Measurements from ENCODE around the gene NPLOC4.

The NPLOC4 gene

DNA sequence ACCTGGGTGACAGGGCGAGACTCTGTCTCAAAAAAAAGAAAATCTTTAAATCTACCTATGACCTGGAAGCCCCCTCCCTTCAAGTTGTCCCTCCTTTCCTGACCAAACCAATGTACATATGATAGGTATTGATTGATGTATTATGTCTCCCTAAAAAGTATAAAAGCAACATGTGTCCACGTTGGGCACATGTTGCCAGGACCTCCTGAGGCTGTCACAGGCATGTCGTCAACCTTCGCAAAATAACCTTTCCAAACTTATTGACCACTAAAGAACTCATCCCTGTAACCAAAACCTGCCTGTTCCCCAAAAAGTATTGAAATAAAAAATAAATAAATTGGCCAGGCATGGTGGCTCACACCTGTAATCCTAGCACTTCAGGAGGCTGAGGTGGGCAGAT, 25.1 kb upstream of the NPLOC4 start:
- no peak for DNase-seq (ENCODE audit: low spot score)

DNA sequence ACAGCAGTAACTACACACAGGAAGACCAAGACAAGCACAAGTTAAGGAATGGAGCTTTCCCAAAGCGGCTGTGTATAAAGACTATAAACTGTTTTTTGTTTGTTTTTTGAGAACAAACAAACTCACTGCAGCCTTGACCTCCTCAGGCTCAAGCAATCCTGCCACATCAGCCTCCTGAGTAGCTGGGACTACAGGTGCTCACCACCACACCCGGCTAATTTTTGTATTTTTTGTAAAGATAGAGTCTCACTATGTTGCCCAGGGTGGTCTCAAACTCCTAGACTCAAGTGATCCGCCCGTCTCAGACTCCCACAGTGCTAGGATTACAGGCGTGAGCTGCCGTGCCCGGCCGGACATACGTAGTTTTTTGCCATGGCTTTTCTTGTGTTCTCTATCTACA, 23.5 kb upstream of the NPLOC4 start:
- DNase-seq (ENCODE audit: low spot score), result no peak

DNA sequence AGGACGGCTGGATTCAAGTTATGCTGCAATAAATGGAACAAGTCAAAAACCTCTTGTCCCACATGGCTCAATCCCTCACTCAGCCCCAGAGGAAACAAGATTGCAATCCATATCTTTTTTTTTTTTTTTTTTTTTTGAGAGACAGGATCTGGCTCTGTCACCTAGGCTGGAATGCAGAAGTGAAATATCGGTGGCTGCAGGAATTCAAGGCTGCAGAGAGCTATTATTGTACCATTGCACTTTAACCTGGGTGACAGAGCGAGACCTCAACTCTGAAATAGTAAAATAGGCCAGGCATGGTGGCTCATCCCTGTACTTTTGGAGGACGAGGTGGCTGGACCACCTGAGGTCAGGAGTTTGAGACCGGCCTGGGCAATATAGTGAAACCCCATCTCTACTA, 22.1 kb upstream of the NPLOC4 start:
- no peak for DNase-seq (ENCODE audit: low spot score)

DNA sequence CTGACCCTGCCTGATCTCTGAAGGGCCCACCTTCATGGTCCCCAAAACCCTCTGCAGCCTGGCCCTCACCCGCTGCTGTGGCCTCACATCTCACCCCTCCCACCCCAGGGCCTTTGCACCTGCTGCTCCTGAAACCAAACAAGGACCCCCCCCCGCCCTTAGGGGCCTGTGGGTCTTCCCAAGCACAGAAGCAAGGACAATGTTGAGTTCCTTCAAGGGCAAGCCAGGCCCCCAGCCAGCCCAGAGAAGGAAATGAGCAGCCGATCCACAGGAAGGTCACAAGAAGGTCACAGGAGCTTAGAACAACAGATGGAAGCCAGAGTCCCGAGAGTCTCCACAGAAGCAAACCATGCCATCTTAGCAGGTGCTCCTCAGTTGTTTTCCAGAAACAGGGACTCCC, 19.9 kb upstream of the NPLOC4 start:
- DNase-seq (ENCODE audit: low spot score), result no peak

DNA sequence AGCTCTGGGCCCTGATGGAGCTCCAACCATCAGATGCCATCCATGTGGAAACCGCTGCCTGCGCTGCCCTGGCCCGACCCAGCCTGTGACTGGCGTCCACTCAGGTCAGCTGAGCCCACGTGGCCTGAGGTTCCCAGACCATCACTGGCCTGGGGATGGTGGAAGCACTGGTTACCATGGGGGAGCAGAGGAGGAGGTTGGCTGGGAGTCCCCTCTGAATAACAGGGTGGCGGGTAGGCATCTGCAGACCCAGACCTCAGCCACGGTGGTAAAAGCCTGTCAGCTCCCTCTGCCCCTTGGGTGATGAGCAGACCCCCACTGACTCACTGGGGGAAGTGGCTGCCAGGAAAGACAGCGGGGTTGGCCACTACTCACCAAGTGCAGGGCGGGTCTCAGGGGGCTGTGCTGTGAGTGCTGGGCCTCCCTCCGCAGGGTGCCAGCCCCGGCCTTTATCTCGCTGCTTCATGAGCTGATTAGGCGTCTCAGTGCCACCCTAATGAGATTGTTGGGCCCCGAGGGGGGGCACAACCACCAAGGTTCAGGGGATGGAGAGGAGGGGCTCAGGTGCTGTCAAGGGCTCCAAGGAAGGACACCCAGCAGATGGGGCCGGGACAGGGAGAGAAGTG, 19.3 kb upstream of the NPLOC4 start, which contains the start of gene PDE6G:
TSS of gene PDE6G (minus strand) at position 425 of the 626 bp plus-strand sequence. CDS start 3,237 bp downstream, outside the sequence.
- no peak for DNase-seq (ENCODE audit: low spot score)

DNA sequence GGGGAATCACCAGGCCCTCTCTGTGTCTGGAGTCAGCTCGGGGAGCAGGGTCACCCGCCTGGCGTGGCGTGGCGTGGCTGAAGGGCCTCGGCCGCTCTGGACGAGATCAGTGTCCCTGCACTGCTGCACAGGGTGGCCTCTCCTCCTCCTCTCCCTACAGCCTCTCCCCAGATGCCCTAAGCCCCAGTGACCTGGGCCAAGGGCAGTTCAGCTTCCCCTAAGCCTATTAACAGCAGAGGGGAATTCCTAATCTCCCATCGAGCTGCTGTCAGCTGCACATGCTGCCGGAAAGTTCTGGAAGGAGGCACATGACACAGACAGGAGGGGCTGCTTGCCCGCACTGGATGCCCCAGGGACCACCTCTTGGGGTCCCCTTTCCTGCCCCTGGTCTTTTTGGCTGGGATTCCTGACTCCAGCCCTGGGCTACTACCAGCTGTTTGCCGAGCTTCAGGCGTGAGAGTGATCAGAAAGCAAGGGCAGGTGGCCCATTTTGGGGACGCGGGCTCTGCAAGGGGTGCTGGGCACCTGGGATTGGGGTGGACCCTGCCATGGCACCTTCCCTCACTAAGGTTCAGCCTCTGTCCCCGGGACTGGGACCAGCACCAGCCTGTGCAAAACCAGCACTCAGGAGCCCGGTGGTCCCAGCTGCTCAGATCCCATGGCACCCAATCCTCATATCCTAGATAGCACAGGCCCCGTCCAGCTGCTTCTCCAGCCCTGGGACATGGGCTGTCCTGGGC, 18.6 kb upstream of the NPLOC4 start:
- DNase-seq (ENCODE audit: low spot score), result no peak

DNA sequence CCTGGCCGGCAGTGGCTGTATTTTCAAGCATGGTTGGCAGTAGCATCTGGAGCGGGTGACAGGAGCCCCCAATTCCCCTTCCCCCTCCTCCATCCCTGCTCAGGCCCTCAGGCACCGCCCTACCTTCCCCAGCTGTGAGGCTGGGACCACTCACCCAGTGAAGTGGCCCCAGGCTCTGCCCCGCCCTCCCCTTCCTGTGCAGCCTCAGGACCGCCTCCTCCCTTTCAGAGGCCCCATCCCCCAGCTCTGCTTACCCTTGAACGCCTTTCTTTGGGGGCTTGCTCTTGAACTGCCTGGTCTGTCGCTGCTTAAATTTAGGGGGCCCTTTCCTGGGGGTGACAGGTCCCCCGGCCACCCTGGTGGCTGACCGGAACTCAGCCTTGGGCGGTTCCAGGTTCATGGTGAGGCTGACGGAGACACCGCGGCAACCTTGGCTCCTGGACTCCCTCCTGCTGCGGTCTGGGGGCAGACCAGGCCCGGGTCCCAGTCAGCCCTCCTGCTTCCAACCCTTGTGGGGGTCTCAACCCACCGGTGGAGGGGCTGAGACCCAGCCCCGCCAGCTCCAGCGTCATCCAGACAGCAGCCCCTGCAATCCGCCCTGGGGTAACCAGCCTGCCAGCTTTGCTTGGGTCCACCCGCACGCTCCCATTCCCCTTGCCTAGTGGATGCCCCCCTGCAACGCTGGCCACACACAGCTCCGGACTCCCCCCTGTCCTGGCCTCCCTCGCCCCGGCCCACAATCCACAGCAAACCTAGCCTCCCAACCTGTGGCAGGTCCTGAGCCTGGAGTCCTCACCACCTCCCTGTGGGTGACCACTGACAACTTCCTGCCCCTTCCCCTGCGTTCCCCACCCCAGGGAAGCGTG, 16.2 kb upstream of the NPLOC4 start:
- no peak for DNase-seq (ENCODE audit: low spot score)

DNA sequence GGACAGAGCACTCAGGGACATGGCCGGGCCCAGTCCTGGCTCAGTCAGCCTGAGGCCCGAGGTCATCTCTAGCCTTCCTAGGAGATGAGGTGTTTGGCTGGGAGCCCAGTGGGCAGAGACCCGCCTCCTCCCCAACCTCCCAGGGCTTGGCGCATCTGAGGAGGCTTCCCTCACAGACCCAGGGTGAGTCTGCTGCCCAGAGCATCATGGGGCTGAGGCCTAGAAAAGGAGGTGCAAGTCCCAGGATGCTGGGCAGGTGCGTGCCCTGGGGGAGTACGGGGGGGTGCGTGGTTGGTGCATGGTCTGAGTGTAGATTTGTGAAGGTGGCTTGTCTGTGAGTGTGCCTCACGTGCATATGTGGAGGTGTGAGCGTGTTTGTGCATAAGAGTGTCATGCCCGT, 14.8 kb upstream of the NPLOC4 start:
- DNase-seq (ENCODE audit: low spot score), result no peak

DNA sequence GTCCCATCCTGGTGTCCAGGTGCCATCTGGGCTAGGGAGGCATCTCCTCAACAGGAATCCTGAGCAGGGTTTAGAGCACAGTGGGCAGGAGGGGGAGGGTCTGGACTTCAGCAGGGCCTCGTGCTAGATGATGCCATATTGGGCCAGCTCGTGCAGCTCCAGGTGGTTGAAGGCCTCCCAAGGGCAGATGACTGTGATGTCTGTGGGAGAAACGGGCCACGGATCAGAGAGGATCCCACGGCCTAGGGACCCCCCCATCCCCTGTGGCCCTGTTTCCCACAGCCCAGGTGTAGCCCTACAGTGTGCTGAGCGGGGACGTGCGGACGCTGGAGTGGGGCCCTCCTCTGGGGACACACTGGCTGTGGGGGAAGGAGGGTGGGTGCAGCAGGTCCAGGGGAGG, 14.0 kb upstream of the NPLOC4 start:
- DNase-seq (ENCODE audit: low spot score), result no peak

DNA sequence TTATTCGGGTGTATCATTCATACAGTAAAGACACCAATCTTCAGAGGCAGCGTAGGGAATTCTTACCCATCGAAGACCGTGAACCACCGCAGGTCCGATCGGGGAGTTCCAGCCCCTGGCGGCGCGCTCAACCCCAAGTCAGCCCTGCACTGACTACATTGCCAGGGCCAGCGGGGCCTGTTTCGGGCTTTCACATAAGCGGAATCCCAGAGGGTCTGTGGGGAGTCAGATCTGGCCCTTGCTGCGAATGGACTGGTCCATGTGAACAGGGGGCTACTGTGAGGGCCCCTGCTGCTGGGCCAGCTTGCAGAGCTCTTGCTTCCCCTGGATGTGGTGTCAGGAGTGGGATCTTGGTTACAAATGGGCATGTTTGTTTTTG, 11.8 kb upstream of the NPLOC4 start:
- DNase-seq (ENCODE audit: low spot score), result no peak

DNA sequence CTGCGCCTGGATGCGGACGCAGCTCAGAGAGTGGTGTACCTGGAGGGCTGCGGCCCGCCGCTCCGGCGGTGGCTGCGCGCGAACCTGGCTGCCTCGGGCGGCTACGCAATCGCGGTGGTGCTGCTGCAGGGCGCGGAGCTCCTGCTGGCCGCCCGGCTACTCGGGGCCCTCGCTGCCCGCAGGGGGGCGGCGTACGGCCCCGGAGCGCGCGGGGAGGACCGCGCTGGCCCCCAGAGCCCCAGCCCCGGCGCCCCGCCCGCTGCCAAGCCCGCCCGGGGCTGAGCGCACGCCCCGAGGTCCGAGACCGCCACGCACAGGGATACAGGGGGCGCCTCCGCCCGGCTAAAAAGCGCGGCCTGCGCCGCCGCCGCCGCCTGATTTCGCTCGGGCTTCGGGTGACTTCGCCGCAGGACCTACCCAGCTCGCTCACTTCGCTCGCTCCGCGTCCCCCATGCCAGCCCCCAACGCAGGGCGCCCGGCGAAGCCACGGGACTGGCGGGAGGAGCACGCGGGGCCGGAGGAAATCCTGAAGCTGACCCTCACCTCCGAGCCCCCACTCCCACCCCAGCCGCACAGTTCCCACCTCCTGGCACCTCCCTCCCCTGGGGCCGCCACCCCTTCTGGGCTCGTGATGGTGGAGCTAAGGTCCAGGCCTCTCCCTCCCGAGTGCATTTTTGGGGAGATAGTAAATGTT, 11.2 kb upstream of the NPLOC4 start:
- no peak for DNase-seq (ENCODE audit: low spot score)

DNA sequence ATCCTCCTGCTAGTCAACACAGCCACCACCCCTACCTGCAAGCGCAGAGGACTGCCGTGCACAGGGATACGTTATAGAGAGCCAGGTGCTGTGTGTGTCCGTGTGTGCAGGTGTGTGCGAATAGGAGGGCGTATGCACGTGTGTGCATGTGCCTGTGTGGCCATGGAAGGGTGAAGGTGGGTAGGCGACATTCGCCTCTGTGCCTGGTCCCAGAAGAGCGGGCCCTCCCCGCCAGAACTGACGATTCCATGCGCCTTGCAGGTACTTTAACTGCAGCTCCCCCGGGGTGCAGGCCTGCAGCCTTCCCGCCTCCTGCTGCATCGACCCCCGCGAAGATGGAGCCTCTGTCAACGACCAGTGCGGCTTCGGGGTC, 10.7 kb upstream of the NPLOC4 start:
- DNase-seq (ENCODE audit: low spot score), result no peak

DNA sequence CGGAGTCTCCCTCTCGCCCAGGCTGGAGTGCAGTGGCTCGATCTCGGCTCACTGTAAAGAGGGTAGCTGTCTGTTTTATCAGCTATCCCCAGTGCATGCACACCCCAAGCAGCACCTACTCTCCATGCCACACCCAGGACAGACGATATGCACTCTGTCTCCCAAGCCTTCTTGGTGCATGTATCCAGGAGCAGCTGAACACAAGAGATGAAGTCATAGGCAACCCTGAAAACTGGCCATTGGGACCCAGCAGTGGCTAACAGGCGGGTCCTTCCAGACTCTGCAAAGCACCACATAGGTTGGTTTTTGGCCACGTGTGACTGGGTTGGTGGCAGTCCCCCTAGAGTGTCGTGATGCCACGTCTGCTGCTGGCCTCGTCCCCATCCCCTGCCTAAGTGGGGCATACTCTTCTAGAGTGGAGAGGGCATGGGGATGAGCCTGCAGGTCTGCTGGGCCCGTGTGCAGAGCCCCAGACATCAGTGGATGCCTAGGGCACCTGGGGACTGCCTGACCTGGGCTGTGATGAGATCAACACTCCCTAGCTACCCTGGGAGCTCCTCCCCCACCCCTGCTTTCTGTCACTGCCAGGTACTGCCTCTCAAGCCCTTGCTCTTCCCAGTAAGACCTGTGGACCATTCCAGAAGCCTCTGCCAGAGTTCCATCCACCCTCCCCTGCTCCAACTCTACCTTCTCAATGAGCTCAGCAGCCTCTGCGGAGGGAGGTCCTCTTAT, 10.1 kb upstream of the NPLOC4 start:
- no peak for DNase-seq (ENCODE audit: low spot score)

DNA sequence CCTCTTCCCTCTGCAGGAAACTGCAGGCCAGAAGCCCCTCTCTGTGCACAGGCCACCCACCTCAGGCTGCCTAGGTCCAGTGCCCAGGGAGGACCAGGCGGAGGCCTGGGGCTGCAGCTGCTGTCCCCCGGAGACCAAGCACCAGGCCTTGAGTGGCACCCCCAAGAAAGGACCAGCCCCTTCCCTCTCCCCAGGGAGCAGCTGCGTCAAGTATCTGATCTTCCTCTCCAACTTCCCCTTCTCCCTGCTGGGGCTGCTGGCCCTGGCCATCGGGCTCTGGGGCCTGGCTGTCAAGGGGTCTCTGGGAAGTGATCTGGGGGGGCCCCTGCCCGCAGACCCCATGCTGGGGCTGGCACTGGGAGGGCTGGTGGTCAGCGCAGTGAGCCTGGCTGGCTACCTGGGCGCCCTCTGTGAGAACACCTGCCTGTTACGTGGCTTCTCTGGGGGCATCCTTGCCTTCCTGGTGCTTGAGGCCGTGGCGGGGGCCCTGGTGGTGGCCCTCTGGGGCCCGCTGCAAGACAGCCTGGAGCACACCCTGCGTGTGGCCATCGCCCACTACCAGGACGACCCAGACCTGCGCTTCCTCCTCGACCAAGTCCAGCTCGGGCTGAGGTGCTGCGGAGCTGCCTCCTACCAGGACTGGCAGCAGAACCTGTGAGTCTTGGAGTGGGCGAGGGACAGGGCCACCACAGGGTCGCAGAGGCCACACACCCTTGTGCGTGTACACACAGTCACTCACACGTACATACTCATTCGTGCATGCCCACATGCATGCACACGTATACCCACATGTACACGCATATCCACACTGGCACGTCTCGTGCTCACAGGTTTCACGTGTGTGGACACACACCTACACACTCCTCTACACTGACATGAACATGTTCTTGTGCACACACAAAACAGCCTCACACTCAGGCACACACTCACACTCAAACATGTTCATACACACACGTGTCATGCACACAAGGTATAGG, 8.4 kb upstream of the NPLOC4 start:
- no peak for DNase-seq (ENCODE audit: low spot score)

DNA sequence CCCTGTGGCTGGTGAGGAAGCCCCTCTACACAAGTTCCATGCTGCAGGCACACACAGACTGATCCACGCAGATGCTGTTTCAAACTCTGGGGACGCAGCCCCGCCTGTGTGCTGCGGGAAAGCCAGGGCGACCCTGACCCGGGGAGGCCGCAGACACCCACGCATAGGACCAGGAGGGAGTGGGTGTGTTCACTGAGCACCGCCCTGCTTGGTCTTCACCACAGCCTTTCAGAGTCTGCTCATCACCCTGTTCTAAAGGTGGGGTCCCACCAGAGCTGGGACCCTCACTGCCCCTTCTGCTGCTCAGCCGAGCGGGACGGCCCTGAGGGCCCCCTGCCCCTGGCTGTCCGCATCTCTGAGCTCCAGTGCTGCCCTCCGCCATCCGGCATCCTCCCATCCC, 7.6 kb upstream of the NPLOC4 start:
- no peak for DNase-seq (ENCODE audit: low spot score)

DNA sequence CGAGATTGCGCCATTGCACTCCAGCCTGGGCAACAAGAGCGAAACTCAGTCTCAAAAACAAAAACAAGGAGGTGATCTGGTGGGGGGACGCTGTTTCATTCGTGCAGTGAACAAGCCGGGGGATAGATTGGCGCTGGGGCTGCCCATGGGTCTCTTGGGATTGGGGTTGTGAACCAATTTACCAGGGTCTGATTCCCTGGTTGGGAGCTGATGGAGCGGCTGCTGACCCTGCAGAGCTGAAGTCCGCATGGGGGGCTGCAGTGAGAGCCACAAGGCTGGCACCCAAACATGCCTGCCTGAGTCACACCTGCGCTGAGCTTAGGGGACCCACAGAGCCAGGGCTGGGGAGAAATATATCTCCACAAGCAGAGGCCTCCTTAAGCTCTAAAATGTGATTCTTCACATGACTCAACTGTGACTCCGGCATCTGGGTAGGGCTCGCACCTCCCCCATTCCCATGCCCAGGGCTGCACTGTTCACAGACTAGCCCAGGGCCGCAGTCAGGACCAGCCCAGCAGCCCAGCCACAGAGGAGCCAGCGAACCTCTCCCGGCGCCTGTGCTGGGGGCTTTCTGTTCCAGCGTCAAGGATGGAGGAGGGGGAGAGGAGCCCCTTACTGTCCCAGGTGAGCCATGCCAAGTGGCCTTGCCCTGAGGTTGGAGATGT, 5.0 kb upstream of the NPLOC4 start:
- DNase-seq (ENCODE audit: low spot score), result no peak

DNA sequence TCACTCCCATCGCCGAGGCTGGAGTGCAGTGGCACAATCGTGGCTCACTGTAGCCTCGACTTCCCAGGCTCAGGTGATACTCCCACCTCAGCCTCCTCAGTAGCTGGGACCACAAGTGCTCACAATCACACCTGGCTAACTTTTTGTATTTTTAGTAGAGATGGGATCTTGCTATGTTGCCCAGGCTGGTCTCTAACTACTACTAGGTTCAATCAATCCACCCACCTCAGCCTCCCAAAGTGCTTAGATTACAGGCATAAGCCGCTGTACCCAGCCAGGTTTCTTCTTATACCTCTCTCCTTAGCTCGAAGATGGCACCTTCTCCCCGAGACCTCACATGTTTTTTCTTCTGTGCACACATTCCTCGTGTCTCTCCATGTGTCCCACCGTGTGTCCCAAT, 3.1 kb upstream of the NPLOC4 start:
- no peak for DNase-seq (ENCODE audit: low spot score)

DNA sequence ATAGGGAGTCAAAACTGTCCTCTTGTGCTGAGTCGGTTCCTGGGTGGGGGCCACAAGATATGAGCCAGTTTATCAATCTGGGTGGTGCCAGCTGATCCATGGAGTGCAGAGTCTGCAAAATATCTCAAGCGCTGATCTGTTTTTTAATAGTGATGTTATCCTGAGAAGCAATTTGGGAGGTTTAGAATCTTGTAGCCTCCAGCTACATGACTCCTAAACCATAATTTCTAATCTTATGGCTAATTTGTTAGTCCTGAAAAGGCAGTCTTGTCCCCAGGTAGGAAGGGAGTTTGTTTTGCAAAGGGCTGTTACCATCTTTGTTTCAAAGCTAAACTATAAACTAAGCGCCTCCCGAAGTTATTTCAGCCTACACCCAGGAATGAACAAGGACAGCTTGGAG, 1.8 kb upstream of the NPLOC4 start:
- DNase-seq (ENCODE audit: low spot score), result no peak

DNA sequence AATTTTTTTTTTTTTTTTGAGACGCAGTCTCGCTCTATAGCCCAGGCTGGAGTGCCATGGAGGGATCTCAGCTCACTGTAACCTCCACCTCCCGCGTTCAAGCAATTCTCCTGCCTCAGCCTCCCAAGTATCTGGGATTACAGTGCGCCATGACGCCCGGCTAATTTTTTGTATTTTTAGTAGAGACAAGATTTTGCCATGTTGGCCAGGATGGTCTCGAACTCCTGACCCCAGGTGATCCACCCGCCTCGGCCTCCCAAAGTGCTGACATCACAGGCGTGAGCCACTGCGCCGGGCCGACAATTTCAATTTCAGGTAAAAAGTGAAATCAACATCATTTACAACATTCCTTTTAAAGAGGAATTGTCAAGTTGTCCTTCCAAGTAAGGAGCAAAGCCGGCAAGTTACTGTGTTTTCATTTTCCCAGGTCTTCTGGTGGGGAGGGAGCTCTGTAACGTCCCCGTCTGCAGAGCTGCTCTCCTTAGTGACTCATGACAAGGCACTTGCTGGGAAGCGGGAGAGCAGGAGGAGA, 873 bp downstream of the NPLOC4 start:
- DNase-seq (ENCODE audit: low spot score), result no peak

DNA sequence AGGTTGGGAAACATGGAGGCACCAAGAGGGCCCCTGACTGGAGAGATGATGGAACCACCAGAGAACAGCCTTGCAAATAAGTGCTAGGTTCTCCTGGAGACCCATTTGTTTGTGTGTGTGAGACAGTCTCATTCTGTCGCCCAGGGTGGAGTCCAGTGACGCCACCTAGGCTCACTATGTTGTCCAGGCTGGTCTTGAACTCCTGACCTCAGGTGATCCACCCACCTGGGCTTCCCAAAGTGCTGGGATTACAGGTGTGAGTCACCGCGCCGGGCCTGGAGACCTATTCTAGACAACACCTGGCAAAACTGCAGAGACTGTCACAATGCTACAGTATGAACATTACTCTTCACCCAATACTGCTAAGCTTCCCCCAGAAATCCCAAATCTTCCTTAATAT, 1.5 kb downstream of the NPLOC4 start:
- no peak for DNase-seq (ENCODE audit: low spot score)

All from putamen (tissue), 1 donor.